DOHH2 (cell line): Measurements from ENCODE around the gene CLCN1.

Experiments used
- EZH2phosphoT487 ChIP-seq: fragments of 200-600 bp; sonication (generic); IDR thresholded peaks from 2 replicates; pipeline ENCODE4 v1.6.1; 2017; ENCODE audit warnings: borderline replicate concordance, mild to moderate bottlenecking, antibody characterized with exemption, low read length, moderate library complexity, mixed read lengths
- TF ChIP-seq, protein P1 (sequence below): fragments of 200-600 bp; sonication (generic); IDR thresholded peaks from one replicate; pipeline ENCODE4 v1.5.1; 2014; ENCODE audit warnings: antibody characterized with exemption, mild to moderate bottlenecking, low read depth, low read length; ENCODE audit not compliant: poor library complexity, severe bottlenecking

DNA sequence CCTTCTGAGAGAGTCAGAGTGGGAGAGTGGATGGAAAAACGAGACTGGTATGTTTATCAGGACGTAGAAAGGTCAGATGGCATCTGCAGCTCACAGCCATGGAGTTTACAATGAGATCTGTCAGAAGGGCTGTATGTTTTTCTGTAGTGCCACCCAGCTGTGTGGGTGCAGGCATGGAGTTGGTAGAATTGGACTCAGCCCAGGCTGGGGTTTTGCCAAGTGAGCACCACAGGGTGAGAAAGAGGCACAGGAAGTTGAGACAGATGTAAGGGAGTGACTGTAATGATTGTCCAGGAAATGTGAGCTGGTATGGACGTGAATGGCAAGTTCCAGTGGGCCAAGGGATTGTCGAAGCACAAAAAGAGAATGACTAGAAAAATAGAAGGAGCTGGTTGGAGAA lies 56.2 kb downstream of the CLCN1 start:
- TF ChIP-seq, protein P1, sequence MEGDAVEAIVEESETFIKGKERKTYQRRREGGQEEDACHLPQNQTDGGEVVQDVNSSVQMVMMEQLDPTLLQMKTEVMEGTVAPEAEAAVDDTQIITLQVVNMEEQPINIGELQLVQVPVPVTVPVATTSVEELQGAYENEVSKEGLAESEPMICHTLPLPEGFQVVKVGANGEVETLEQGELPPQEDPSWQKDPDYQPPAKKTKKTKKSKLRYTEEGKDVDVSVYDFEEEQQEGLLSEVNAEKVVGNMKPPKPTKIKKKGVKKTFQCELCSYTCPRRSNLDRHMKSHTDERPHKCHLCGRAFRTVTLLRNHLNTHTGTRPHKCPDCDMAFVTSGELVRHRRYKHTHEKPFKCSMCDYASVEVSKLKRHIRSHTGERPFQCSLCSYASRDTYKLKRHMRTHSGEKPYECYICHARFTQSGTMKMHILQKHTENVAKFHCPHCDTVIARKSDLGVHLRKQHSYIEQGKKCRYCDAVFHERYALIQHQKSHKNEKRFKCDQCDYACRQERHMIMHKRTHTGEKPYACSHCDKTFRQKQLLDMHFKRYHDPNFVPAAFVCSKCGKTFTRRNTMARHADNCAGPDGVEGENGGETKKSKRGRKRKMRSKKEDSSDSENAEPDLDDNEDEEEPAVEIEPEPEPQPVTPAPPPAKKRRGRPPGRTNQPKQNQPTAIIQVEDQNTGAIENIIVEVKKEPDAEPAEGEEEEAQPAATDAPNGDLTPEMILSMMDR, result no peak
- no peak for TF ChIP-seq EZH2phosphoT487
